Gastroesophageal sphincter (tissue), 4 donors: ENCODE measurements around the gene PTTG1. TPM values are rescaled to one million over a fixed set of nuclear protein-coding genes. Genes with fewer than 3 reads are reported as not detected.
A peak's percentile ranks its signal among the peaks of the same experiment; 100 is the strongest.

Source experiments
- ATAC-seq: fragments of 150-250 bp; one replicate; pipeline ENCODE4 v1.9.1; 2016; ENCODE audit warnings: mild to moderate bottlenecking, moderate library complexity
- H3K27ac ChIP-seq, 4 donors: fragments of 200-600 bp; sonication (generic) in 3 of 4; 1 replicate in 3 of 4; 2 replicates in 1 of 4; pipeline ENCODE4 v1.5.1; 2016 to 2019
- H3K27me3 ChIP-seq: fragments of 200-600 bp; sonication (generic); one replicate; pipeline ENCODE4 v1.5.1; 2019
- H3K36me3 ChIP-seq, 2 donors: fragments of 200-600 bp; sonication (generic); one replicate each; pipeline ENCODE4 v1.5.1; 2019; ENCODE audit warnings: control low read depth in 1 of 2
- H3K4me1 ChIP-seq, 3 donors: fragments of 200-600 bp; sonication (generic); 1 replicate in 2 of 3; 2 replicates in 1 of 3; pipeline ENCODE4 v1.5.1; 2016 to 2019; ENCODE audit warnings: control low read depth in 2 of 3
- H3K4me3 ChIP-seq, 2 donors: fragments of 200-600 bp; sonication (generic); one replicate each; pipeline ENCODE4 v1.5.1; 2019; ENCODE audit warnings: mild to moderate bottlenecking in 1 of 2, moderate library complexity in 1 of 2
- H3K9me3 ChIP-seq, 3 donors: fragments of 200-600 bp; sonication (generic); one replicate each; pipeline ENCODE4 v1.5.1; 2017 to 2019; ENCODE audit warnings: control low read depth in 2 of 3
- EP300 ChIP-seq: sonication (generic); formaldehyde crosslinking; IDR thresholded peaks from one replicate; pipeline ENCODE4 v1.6.1; 2017; ENCODE audit warnings: antibody characterized with exemption, mild to moderate bottlenecking
- POLR2A ChIP-seq, 2 donors: fragments of 450-650 bp; IDR thresholded peaks; one replicate each; pipeline ENCODE4 v1.6.1; 2017; ENCODE audit warnings: antibody characterized with exemption in 2 of 2, mild to moderate bottlenecking in 2 of 2, moderate library complexity in 1 of 2
- POLR2AphosphoS5 ChIP-seq: sonication (generic); formaldehyde crosslinking; IDR thresholded peaks from one replicate; pipeline ENCODE4 v1.6.1; 2017; ENCODE audit warnings: antibody characterized with exemption
- WGBS, 2 donors: methylation state at CpG; one replicate each; pipeline ENCODE4 v1.1.5; 2018; ENCODE audit warnings: low coverage in 1 of 2; 5-methylcytosine and 5-hydroxymethylcytosine counted together
- total RNA-seq, 4 donors: library from RNA; depleted of rRNA; stranded (reverse); fragments of >200 nt; gene quantifications; one replicate each; pipeline ENCODE4 v1.1.0, GENCODE V29; 2016
- TF ChIP-seq, protein P1 (sequence below), 4 experiments: fragments of 200-600 bp in 2 of 4; fragments of 450-650 bp in 2 of 4; sonication (generic) in 1 of 4; IDR thresholded peaks; one replicate each; pipeline ENCODE4 v1.5.1; 2017 to 2019; ENCODE audit warnings: antibody characterized with exemption in 4 of 4, mild to moderate bottlenecking in 2 of 4, moderate library complexity in 2 of 4

PTTG1 gene
- 10 to 100 TPM in 1 of 4 donors, 1 to 10 TPM in 3; 3.5 to 31.8 (median 4.8) TPM for total RNA-seq

DNA sequence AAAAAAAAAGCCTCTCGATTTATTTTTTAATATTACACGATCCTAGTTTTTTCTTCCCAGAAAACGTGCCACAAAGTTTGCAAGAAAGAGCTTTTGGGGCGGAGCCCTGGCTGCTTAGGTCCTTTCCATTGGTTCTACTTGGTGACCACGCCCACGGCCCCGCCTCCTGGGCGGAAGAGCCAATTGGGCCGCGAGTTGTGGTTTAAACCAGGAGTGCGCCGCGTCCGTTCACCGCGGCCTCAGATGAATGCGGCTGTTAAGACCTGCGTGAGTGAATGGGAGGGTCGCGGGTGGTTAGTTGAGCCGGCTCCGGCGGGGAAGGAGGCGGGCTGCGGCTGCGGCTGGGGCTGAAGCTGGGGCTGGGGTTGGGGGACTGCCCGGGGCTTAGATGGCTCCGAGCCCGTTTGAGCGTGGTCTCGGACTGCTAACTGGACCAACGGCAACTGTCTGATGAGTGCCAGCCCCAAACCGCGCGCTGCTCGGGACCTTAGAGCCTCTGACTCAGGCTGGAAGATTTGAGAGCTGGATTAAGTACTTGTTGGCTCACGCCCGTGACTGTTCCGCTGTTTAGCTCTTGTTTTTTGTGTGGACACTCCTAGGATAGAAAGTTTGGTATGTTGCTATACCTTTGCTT, at the start of gene PTTG1:
TSS of gene PTTG1 (plus strand) at position 231 of the 634 bp plus-strand sequence. CDS start 458 bp downstream, outside the sequence.
- no peaks in the 10 kb centered on the region for H3K9me3 ChIP-seq
- no peaks in the 10 kb centered on the region for H3K27me3 ChIP-seq
- 0% methylated on average over 10 of the region's 39 CpGs for WGBS, 2 donors
- H3K36me3 ChIP-seq, result peaks cover 0 to 2% of the 10 kb centered on the region in 2 donors
- TF ChIP-seq EP300, result no peak
- TF ChIP-seq POLR2AphosphoS5, result peak; percentile 5
- peak; percentile 88 for ATAC-seq
- H3K27ac ChIP-seq, result peak within 1 kb of the TSS; percentile 4 to 80 (median 78)
- peaks cover 8 to 36% (median 12%) of the 10 kb centered on the region in 3 donors for H3K4me1 ChIP-seq
- H3K4me3 ChIP-seq, result peak within 1 kb of the TSS; percentile 59 to 63

DNA sequence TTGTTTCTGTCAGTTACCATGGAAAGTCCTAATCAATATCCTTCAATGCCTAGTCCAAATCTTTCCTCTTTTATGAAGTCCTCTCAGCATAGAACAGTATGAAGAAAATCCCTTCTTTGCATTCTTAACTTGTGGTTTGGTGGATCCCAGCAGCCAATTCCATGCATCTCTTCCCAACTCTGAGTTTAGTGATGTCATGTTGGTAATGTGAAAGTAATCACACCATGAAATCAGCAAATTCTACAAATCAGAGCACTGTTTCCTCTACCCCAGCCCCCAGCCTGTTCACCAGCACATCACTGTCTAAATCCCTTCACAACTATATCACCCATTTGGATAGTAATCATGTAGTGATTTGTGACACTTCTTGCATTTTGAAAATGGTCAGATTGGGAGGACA, 46.5 kb upstream of the PTTG1 start:
- Histone ChIP-seq H3K9me3 (no peaks in the 10 kb centered on the region), H3K36me3 (no peaks in the 10 kb centered on the region), H3K27ac (no peak overlapping the region), H3K4me1 (peaks cover 0 to 16% (median 0%) of the 10 kb centered on the region in 3 donors), H3K27me3 (no peaks in the 10 kb centered on the region), H3K4me3 (no peak overlapping the region)
- ATAC-seq, result no peak
- TF ChIP-seq, protein P1, sequence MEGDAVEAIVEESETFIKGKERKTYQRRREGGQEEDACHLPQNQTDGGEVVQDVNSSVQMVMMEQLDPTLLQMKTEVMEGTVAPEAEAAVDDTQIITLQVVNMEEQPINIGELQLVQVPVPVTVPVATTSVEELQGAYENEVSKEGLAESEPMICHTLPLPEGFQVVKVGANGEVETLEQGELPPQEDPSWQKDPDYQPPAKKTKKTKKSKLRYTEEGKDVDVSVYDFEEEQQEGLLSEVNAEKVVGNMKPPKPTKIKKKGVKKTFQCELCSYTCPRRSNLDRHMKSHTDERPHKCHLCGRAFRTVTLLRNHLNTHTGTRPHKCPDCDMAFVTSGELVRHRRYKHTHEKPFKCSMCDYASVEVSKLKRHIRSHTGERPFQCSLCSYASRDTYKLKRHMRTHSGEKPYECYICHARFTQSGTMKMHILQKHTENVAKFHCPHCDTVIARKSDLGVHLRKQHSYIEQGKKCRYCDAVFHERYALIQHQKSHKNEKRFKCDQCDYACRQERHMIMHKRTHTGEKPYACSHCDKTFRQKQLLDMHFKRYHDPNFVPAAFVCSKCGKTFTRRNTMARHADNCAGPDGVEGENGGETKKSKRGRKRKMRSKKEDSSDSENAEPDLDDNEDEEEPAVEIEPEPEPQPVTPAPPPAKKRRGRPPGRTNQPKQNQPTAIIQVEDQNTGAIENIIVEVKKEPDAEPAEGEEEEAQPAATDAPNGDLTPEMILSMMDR (IDR thresholded peaks at IDR 0.05), result no peak
- TF ChIP-seq EP300 (no peak), POLR2A (IDR thresholded peaks at IDR 0.05) (no peak), POLR2AphosphoS5 (no peak)

DNA sequence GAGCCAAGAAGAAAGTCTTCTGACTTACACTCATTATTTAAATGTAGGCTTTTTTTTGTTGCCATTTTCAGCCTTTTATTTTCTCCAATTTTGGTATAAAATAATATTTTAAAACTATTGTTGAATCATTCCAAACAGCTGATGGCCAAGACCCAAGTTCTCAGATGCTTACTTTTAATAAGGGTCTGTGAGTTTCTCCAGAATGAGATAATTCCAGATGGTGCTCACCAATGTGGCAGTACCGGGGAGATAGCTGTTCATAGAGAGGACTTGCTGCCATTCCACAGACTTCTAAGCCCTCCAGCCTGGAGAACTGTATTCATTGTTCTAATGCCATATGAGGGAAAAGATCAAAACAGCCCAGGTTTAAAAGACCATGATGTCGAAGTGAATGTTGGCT, 46.0 kb upstream of the PTTG1 start:
- no peak for ATAC-seq
- Histone ChIP-seq H3K27ac (no peak overlapping the region), H3K4me3 (no peak overlapping the region), H3K9me3 (no peaks in the 10 kb centered on the region), H3K27me3 (no peaks in the 10 kb centered on the region), H3K36me3 (no peaks in the 10 kb centered on the region), H3K4me1 (peaks cover 0 to 13% (median 0%) of the 10 kb centered on the region in 3 donors)
- TF ChIP-seq, protein P1 (IDR thresholded peaks at IDR 0.05), result no peak
- TF ChIP-seq POLR2AphosphoS5, result no peak
- TF ChIP-seq POLR2A (IDR thresholded peaks at IDR 0.05), result no peak
- TF ChIP-seq EP300, result no peak
- 8 to 25% methylated on average over 1 to 2 of the region's 2 CpGs for WGBS, 2 donors

DNA sequence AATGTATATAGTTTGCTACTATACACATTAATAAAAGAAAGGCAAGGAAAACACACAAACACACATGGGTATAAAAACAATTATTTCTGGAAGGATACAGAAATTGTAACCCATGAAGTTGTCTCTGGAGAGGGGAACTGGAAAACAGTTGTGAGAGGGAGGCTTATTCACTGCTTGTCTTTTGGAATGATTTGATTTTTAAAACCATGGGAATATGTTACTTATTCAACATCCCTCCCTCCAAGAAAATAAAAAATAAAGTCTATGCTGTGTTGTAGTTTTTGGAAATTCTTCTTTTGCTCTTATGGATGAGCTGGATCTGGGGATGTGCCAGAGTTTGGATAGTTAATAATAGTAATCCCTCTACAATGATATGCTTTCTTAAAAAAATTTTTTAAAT, 45.2 kb upstream of the PTTG1 start:
- Histone ChIP-seq H3K27me3 (no peaks in the 10 kb centered on the region), H3K36me3 (no peaks in the 10 kb centered on the region), H3K4me3 (no peak overlapping the region), H3K27ac (no peak overlapping the region), H3K4me1 (peaks cover 0 to 10% (median 0%) of the 10 kb centered on the region in 3 donors), H3K9me3 (no peaks in the 10 kb centered on the region)
- TF ChIP-seq, protein P1 (IDR thresholded peaks at IDR 0.05), result no peak
- TF ChIP-seq POLR2A (IDR thresholded peaks at IDR 0.05), result no peak
- no peak for TF ChIP-seq EP300
- TF ChIP-seq POLR2AphosphoS5, result no peak
- no peak for ATAC-seq

DNA sequence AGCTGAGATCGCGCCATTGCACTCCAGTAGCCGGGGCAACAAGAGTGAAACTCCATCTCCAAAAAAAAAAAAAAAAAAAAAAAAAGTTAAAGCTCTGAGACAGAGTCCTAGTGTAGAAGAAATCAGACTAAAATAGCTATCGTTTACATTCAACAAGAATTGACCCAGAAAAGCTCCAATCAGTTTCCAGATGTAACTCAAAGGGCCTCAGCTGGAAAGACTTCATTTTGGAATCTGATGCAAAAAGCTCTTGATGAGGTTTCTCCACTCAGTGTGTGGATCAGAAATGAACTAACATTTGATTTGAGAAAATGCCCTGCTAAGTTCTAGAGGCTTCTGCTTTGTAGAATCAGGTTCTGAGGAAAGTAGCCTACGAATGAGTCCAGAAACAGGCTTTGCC, 44.0 kb upstream of the PTTG1 start:
- no peaks in the 10 kb centered on the region for H3K9me3 ChIP-seq
- no peak overlapping the region for H3K4me3 ChIP-seq
- no peaks in the 10 kb centered on the region for H3K27me3 ChIP-seq
- TF ChIP-seq, protein P1 (IDR thresholded peaks at IDR 0.05), result no peak
- no peak for TF ChIP-seq POLR2AphosphoS5
- TF ChIP-seq POLR2A (IDR thresholded peaks at IDR 0.05), result no peak
- no peak for TF ChIP-seq EP300
- H3K4me1 ChIP-seq, result peaks cover 0 to 10% (median 0%) of the 10 kb centered on the region in 3 donors
- peak overlapping the region in 1 of 4 donors; percentile 13 for H3K27ac ChIP-seq
- 53 to 73% methylated on average over 2 to 4 of the region's 5 CpGs for WGBS, 2 donors
- ATAC-seq, result no peak
- H3K36me3 ChIP-seq, result no peaks in the 10 kb centered on the region
